Transverse colon (tissue), 4 donors: ENCODE measurements around the gene RAB37. TPM values are rescaled to one million over a fixed set of nuclear protein-coding genes. Genes with fewer than 3 reads are reported as not detected.

ENCODE experiments used
- DNase-seq: peaks from one replicate; pipeline ENCODE4 v3.0.0-alpha.2; 2019
- H3K27ac ChIP-seq, 4 donors: fragments of 200-600 bp; sonication (generic); 2 replicates each; pipeline ENCODE4 v1.5.1; 2016 to 2018; ENCODE audit warnings: inconsistent platforms in 4 of 4
- H3K27me3 ChIP-seq: fragments of 200-600 bp; sonication (generic); 2 replicates; pipeline ENCODE4 v1.5.1; 2017; ENCODE audit warnings: inconsistent platforms
- H3K36me3 ChIP-seq, 4 donors: fragments of 200-600 bp; sonication (generic); 2 replicates each; pipeline ENCODE4 v1.5.1; 2017 to 2019; ENCODE audit warnings: inconsistent platforms in 4 of 4
- H3K4me1 ChIP-seq, 4 donors: fragments of 200-600 bp; sonication (generic); 2 replicates each; pipeline ENCODE4 v1.5.1; 2017 to 2020; ENCODE audit warnings: inconsistent platforms in 4 of 4
- H3K4me3 ChIP-seq, 4 donors: fragments of 200-600 bp; sonication (generic); 1 replicate in 1 of 4; 2 replicates in 3 of 4; pipeline versions ENCODE4 v1.5.1 to v1.6.1; 2017 to 2019; ENCODE audit warnings: inconsistent platforms in 4 of 4
- H3K9me3 ChIP-seq, 2 donors: fragments of 200-600 bp; sonication (generic); 2 replicates each; pipeline ENCODE4 v1.5.1; 2017 to 2019; ENCODE audit warnings: inconsistent platforms in 2 of 2
- CTCF ChIP-seq, 5 experiments: fragments of 200-600 bp in 3 of 5; fragments of 450-650 bp in 2 of 5; sonication (generic) in 3 of 5; IDR thresholded peaks; 1 replicate in 2 of 5; 2 replicates in 3 of 5; pipeline ENCODE4 v1.5.1; 2016 to 2017; ENCODE audit warnings: antibody characterized with exemption in 5 of 5, inconsistent platforms in 3 of 5, mild to moderate bottlenecking in 2 of 5, moderate library complexity in 1 of 5
- EP300 ChIP-seq: sonication (generic); formaldehyde crosslinking; IDR thresholded peaks from one replicate; pipeline ENCODE4 v1.6.1; 2017; ENCODE audit warnings: antibody characterized with exemption, low read depth
- POLR2A ChIP-seq: fragments of 450-650 bp; IDR thresholded peaks from one replicate; pipeline ENCODE4 v1.6.1; 2016; ENCODE audit warnings: antibody characterized with exemption, mild to moderate bottlenecking, moderate library complexity
- POLR2AphosphoS5 ChIP-seq, 3 donors: sonication (generic); formaldehyde crosslinking; IDR thresholded peaks; one replicate each; pipeline ENCODE4 v1.6.1; 2016; ENCODE audit warnings: antibody characterized with exemption in 3 of 3
- WGBS, 2 donors: methylation state at CpG; one replicate each; pipeline ENCODE4 v1.1.5; 2018; ENCODE audit warnings: low coverage in 1 of 2; 5-methylcytosine and 5-hydroxymethylcytosine counted together
- in situ Hi-C, 4 donors: fragments of 200-750 bp; cut with MboI; loops; one replicate each; pipeline versions ENCODE4 v1.15.0 to v1.15.1; 2017; ENCODE audit warnings: low sequenced_read_pairs in 3 of 4, low pct_ligation_motif_present in 1 of 4, low pct_unique_long_range_greater_than_20kb in 1 of 4
- intact Hi-C: fragments of 100-400 bp; cut with DNase I; formaldehyde crosslinking; loops from one replicate; pipeline ENCODE4 v1.15.1; 2023; ENCODE audit warnings: low total_unique reads
- total RNA-seq, 4 donors: library from RNA; depleted of rRNA; stranded (reverse); fragments of >200 nt; gene quantifications; one replicate each; pipeline ENCODE4 v1.1.0, GENCODE V29; 2016

RAB37 gene
- total RNA-seq, 4 donors from 2014 or later, result 5.2 to 10.5 (median 5.4) TPM; not detected in 1

GRCh38 chr17:74711058-74711824 lies 25.8 kb upstream of the RAB37 start:
- intact Hi-C loops (no loop called here), in situ Hi-C loops (no loop called here)
- DNase-seq, result no peak
- no peaks in the 10 kb centered on the region for H3K36me3 ChIP-seq
- TF ChIP-seq EP300 (no peak), POLR2AphosphoS5 (IDR thresholded peaks at IDR 0.05) (no peak), CTCF (IDR thresholded peaks at IDR 0.05) (no peak), POLR2A (no peak)
- no peaks in the 10 kb centered on the region for H3K9me3 ChIP-seq
- peaks cover 12% of the 10 kb centered on the region for H3K27me3 ChIP-seq
- peaks cover 0 to 5% (median 2%) of the 10 kb centered on the region in 4 donors for H3K4me1 ChIP-seq
- 51 to 57% methylated on average over 11 to 12 of the region's 12 CpGs for WGBS, 2 donors
- no peak overlapping the region for H3K27ac ChIP-seq
- no peak overlapping the region for H3K4me3 ChIP-seq

GRCh38 chr17:74712301-74712700 lies 24.8 kb upstream of the RAB37 start:
- Histone ChIP-seq H3K9me3 (no peaks in the 10 kb centered on the region), H3K27me3 (peaks cover 9% of the 10 kb centered on the region), H3K4me1 (peaks cover 0 to 5% (median 2%) of the 10 kb centered on the region in 4 donors), H3K27ac (peak overlapping the region in 1 of 4 donors; percentile 17), H3K36me3 (no peaks in the 10 kb centered on the region), H3K4me3 (no peak overlapping the region)
- 75 to 81% methylated on average over 2 to 7 of the region's 7 CpGs for WGBS, 2 donors
- intact Hi-C loops, result no loop called here
- in situ Hi-C loops, result no loop called here
- TF ChIP-seq CTCF (IDR thresholded peaks at IDR 0.05), result no peak
- no peak for TF ChIP-seq EP300
- TF ChIP-seq POLR2A, result no peak
- TF ChIP-seq POLR2AphosphoS5 (IDR thresholded peaks at IDR 0.05), result no peak
- no peak for DNase-seq

GRCh38 chr17:74712756-74713155 lies 24.3 kb upstream of the RAB37 start, which contains the start of gene CD300LF:
Gene CD300LF (minus strand): TSS chr17:74712923. CDS start chr17:74712866, 57 bp downstream.
- peak within 1 kb of the TSS in 1 of 4 donors; percentile 17 for H3K27ac ChIP-seq
- 56% methylated on average over 8 of the region's 8 CpGs; no CpG with 5 or more reads in 1 of the 2 donors for WGBS, 2 donors

More at GRCh38 chr17:74712756-74713155, 24.3 kb upstream of the RAB37 start, which contains the start of gene CD300LF:
- Histone ChIP-seq H3K4me1 (peaks cover 0 to 5% (median 2%) of the 10 kb centered on the region in 4 donors), H3K9me3 (no peaks in the 10 kb centered on the region), H3K36me3 (no peaks in the 10 kb centered on the region), H3K4me3 (no peak within 1 kb of the TSS), H3K27me3 (peaks cover 7% of the 10 kb centered on the region)
- intact Hi-C loops, result no loop called here
- TF ChIP-seq EP300 (no peak), CTCF (IDR thresholded peaks at IDR 0.05) (no peak), POLR2A (no peak), POLR2AphosphoS5 (IDR thresholded peaks at IDR 0.05) (no peak)
- in situ Hi-C loops, result no loop called here
- DNase-seq, result peak; percentile 24
